Activated CD4-positive, alpha-beta T cell treated with anti-CD3 and anti-CD28 coated beads, Interleukin-2, amount 50 U/mL, for 48 hours (primary cell): Measurements from ENCODE around the gene C1orf21.

Experiments
- DNase-seq, 2 experiments: peaks; one replicate each; pipeline ENCODE4 v3.0.0-alpha.2; 2020

C1orf21 gene

GRCh38 chr1:184457500-184457899, 70.7 kb downstream of the C1orf21 start:
- DNase-seq: no peak

- DNase-seq: no peak
These were observed 74.5 kb downstream of the C1orf21 start for GRCh38 chr1:184461321-184461720.

GRCh38 chr1:184462155-184462554, 75.3 kb downstream of the C1orf21 start:
- no peak for DNase-seq

- DNase-seq: no peak
These were observed 76.2 kb downstream of the C1orf21 start for GRCh38 chr1:184462990-184463389.

- DNase-seq: no peak
These were observed 76.9 kb downstream of the C1orf21 start for GRCh38 chr1:184463680-184464079.

- no peak for DNase-seq
These were observed 77.9 kb downstream of the C1orf21 start for GRCh38 chr1:184464757-184465156.

- no peak for DNase-seq
These were observed 78.8 kb downstream of the C1orf21 start for GRCh38 chr1:184465489-184466146.

GRCh38 chr1:184467295-184467694, 80.5 kb downstream of the C1orf21 start:
- DNase-seq: no peak

GRCh38 chr1:184469396-184469795, 82.6 kb downstream of the C1orf21 start:
- no peak for DNase-seq

GRCh38 chr1:184471686-184472085, 84.9 kb downstream of the C1orf21 start:
- no peak for DNase-seq

GRCh38 chr1:184472136-184472535, 85.3 kb downstream of the C1orf21 start:
- DNase-seq: no peak

GRCh38 chr1:184473176-184473966, 86.5 kb downstream of the C1orf21 start:
- DNase-seq: no peak

GRCh38 chr1:184476187-184476586, 89.4 kb downstream of the C1orf21 start:
- no peak for DNase-seq

GRCh38 chr1:184479435-184480167, 92.8 kb downstream of the C1orf21 start:
- DNase-seq: no peak

GRCh38 chr1:184480736-184481135, 93.9 kb downstream of the C1orf21 start:
- DNase-seq: no peak

- DNase-seq: no peak
These were observed 95.3 kb downstream of the C1orf21 start for GRCh38 chr1:184482136-184482535.

- no peak for DNase-seq
These were observed 96.4 kb downstream of the C1orf21 start for GRCh38 chr1:184483101-184483683.

GRCh38 chr1:184485751-184486723, 99.2 kb downstream of the C1orf21 start:
- no peak for DNase-seq

GRCh38 chr1:184486761-184487445, 100.1 kb downstream of the C1orf21 start:
- DNase-seq: no peak

GRCh38 chr1:184487531-184488193, 100.8 kb downstream of the C1orf21 start:
- DNase-seq: no peak

- no peak for DNase-seq
These were observed 103.1 kb downstream of the C1orf21 start for GRCh38 chr1:184489908-184490307.
